ENCODE results near the gene ATRX.

DNA sequence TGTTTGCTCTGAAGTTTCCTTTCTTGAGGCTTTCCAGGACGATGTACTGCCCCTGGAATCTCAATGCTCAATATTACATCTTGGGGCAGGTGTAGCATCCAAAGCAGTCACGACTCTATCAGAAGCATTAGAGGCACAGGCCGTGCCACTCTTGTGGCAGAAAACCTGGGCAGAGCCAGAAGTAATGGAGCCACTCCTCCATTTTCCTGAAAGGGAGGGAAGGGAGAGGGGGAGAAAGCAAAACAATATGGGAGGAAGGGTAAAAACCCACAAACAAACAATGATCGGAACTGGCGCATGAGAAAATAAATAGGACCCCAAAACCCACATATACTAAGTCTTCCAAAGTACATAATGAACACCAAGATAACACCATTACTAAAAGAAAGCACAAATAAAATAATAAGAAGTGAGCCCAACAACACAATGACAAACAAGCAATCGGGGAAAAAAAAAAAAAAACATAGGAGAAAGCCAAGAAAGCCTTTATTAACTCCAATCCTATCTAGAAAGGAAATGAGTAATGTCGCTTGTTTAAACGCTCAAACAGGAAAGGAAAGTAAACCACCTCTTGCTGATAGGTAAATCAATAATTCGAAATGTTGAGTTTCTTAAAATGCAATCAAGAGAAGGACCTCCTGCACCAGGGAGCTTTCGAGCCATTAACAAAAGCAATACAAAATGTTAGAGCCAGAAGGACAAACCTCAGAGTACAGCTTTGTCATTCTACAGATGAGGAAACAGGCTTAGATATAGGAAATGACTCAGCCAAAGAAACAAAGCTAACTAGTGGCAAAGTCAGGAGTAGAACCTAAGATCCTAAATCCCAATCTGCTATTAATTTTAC lies 117.4 kb downstream of the ATRX start:
- TF ChIP-seq, protein P1, sequence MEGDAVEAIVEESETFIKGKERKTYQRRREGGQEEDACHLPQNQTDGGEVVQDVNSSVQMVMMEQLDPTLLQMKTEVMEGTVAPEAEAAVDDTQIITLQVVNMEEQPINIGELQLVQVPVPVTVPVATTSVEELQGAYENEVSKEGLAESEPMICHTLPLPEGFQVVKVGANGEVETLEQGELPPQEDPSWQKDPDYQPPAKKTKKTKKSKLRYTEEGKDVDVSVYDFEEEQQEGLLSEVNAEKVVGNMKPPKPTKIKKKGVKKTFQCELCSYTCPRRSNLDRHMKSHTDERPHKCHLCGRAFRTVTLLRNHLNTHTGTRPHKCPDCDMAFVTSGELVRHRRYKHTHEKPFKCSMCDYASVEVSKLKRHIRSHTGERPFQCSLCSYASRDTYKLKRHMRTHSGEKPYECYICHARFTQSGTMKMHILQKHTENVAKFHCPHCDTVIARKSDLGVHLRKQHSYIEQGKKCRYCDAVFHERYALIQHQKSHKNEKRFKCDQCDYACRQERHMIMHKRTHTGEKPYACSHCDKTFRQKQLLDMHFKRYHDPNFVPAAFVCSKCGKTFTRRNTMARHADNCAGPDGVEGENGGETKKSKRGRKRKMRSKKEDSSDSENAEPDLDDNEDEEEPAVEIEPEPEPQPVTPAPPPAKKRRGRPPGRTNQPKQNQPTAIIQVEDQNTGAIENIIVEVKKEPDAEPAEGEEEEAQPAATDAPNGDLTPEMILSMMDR (IDR thresholded peaks at IDR 0.05; ENCODE audit: poor library complexity, severe bottlenecking), result no peak
- TF ChIP-seq POLR2AphosphoS5 (IDR thresholded peaks at IDR 0.05) (no peak), REST (IDR thresholded peaks at IDR 0.05; ENCODE audit: borderline replicate concordance) (no peak), EP300 (conservative IDR thresholded peaks at IDR 0.05; ENCODE audit: poor library complexity, severe bottlenecking) (no peak), RAD21 (conservative IDR thresholded peaks at IDR 0.05) (no peak), SMC3 (conservative IDR thresholded peaks at IDR 0.05; ENCODE audit: poor library complexity) (no peak), EZH2 (IDR thresholded peaks at IDR 0.05; ENCODE audit: borderline replicate concordance, insufficient read depth, low read length, poor library complexity, severe bottlenecking) (no peak), TAF1 (IDR thresholded peaks at IDR 0.05; ENCODE audit: low read depth) (no peak)
